ENCODE measurements around the gene NCOA7. TPM values are rescaled to one million over a fixed set of nuclear protein-coding genes. Genes with fewer than 3 reads are reported as not detected.

Gene NCOA7
- total and polyA plus RNA-seq, 2 of the 8 experiments (the other 6 are each of a cell fraction or from before 2014, with no cell fraction given), result 2.6 to 10.7 TPM

DNA sequence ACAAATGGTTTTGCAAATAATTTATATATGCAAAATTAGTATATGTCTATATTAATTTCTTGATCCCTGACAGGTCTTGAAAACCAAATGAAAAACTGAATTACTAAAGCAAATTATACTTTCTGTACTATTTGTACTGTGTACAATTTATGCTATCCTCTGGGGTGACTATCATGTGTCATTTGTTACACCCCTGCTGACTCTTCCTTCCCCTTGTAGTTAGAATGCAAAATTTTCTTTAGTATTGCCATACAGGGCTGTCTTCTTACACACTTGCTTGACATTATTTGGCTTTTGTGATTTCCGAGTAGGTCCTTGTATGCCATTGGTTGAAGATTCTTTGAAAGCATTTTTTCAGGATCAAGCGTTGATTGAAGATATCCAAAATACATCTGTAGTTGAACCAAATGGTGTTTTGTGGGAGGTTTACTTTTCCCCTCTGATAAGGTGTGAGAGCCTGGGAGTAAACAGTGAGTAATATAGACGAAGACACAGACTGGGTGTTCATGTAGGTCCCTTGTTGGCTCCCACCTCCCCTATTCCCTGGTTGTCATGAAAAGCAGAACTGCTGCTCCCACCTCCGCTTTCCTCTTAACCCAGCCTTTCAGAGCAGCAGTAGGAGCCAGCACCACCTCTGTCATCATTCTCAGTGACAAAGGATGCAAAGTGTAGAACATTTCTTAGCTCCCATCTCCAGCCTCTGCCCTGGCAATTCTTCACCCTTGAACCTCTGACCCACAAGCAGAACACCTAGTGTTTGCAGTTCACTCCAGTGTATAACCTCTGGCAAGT lies 29.0 kb downstream of the NCOA7 start:
- Histone ChIP-seq H3K23ac (ENCODE audit: insufficient read length) (no peak overlapping the region), H3K4me2 (ENCODE audit: insufficient read depth in 1 of 2, low read depth in 2 of 2, low read length in 2 of 2) (no peak overlapping the region), H3K27me3 (replicated peaks in 1 of 4; ENCODE audit: control insufficient read depth in 3 of 4, extremely low read depth in 1 of 4, insufficient read depth in 3 of 4, low read length in 3 of 4) (peaks cover 0 to 2% (median 0%) of the 10 kb centered on the region in 4 experiments; a peak in 1 of 7 replicates), H3K14ac (ENCODE audit: insufficient read length) (no peak overlapping the region), H2AK5ac (ENCODE audit: low read depth, low read length) (no peak overlapping the region), H3K18ac (ENCODE audit: extremely low read depth, low read length) (no peak overlapping the region), H3K27ac (ENCODE audit: low read depth, low read length) (no peak overlapping the region), H4K5ac (ENCODE audit: insufficient read length, low read depth, low read length) (no peak overlapping the region), H2BK5ac (ENCODE audit: low read depth, low read length) (no peak overlapping the region), H3K4me3 (ENCODE audit: extremely low read depth in 1 of 4, insufficient read depth in 2 of 4, low read depth in 3 of 4, low read length in 4 of 4) (no peak overlapping the region), H2BK15ac (ENCODE audit: low read length) (no peak overlapping the region), H2AFZ (ENCODE audit: low read length) (no peak overlapping the region), H3K56ac (replicated peaks; ENCODE audit: insufficient read length, low read depth, low read length) (no peak overlapping the region), H3K23me2 (ENCODE audit: low read depth, low read length) (no peaks in the 10 kb centered on the region), H2BK12ac (ENCODE audit: low read depth, low read length) (no peak overlapping the region), H2BK20ac (ENCODE audit: low read length) (no peak overlapping the region), H3K9ac (replicated peaks in 1 of 4; ENCODE audit: extremely low read depth in 1 of 4, low read depth in 3 of 4, low read length in 3 of 4) (no peak overlapping the region), H4K91ac (replicated peaks; ENCODE audit: insufficient read length, low read length) (no peak overlapping the region), H4K8ac (ENCODE audit: extremely low read depth, insufficient read depth, low read length) (no peak overlapping the region), H3K4me1 (replicated peaks in 1 of 4; ENCODE audit: control insufficient read depth in 3 of 4, insufficient read depth in 4 of 4, low read length in 3 of 4) (no peaks in the 10 kb centered on the region), H3K79me1 (ENCODE audit: low read depth, low read length) (no peaks in the 10 kb centered on the region), H3K4ac (replicated peaks; ENCODE audit: insufficient read length, low read depth, low read length) (no peak overlapping the region), H3K9me3 (ENCODE audit: insufficient read depth in 2 of 2, low read depth in 1 of 2, low read length in 1 of 2) (no peaks in the 10 kb centered on the region), H3K79me2 (ENCODE audit: control insufficient read depth in 1 of 2, insufficient read depth in 2 of 2, low read length in 2 of 2) (no peaks in the 10 kb centered on the region), H3K36me3 (ENCODE audit: control insufficient read depth in 2 of 4, insufficient read depth in 4 of 4, low read length in 3 of 4) (no peaks in the 10 kb centered on the region), H4K20me1 (replicated peaks in 1 of 2; ENCODE audit: control insufficient read depth in 1 of 2, insufficient read depth in 2 of 2, low read length in 2 of 2) (no peaks in the 10 kb centered on the region), H2BK120ac (replicated peaks; ENCODE audit: low read depth, low read length) (no peak overlapping the region)
- ChIA-PET CTCF (ENCODE audit: partially characterized antibody) (interaction anchor here (0.8 to 1.2 kb wide), 3 partner anchors 9 to 69 kb away, joined by 3 read pairs; partner anchors contain the start of gene NCOA7), POLR2A (ENCODE audit: partially characterized antibody) (interaction anchor here (1.5 kb wide), 1 partner anchor 10 kb away, joined by 3 read pairs; no protein-coding TSS in a partner anchor)
- DNase-seq (ENCODE audit: low read depth in 1 of 2, low spot score in 2 of 2) (no peak), FAIRE-seq (no peak)
- WGBS, 2 experiments (ENCODE audit: extremely low coverage in 1 of 2, insufficient coverage in 1 of 2, insufficient read length in 1 of 2, insufficient replicate concordance in 2 of 2, low coverage in 1 of 2, low lambda C conversion rate in 2 of 2, missing lambda C conversion rate in 1 of 2), result 84% methylated on average over 4 of the region's 4 CpGs; no CpG with 5 or more reads in 1 of the 2 experiments
- TF ChIP-seq SUZ12 (IDR thresholded peaks at IDR 0.05; ENCODE audit: low read length), result no peak
- TF ChIP-seq EZH2 (IDR thresholded peaks at IDR 0.05; ENCODE audit: low read depth, low read length, severe bottlenecking), result no peak
- TF ChIP-seq TAF1 (IDR thresholded peaks at IDR 0.05; ENCODE audit: low read depth, low read length), result no peak
- no peak for TF ChIP-seq TAF7 (optimal IDR thresholded peaks at IDR 0.05; ENCODE audit: borderline replicate concordance, low read depth, low read length)
- TF ChIP-seq SIRT6 (IDR thresholded peaks at IDR 0.05; ENCODE audit: low read length), result no peak
- no peak for TF ChIP-seq CEBPB (IDR thresholded peaks at IDR 0.05; ENCODE audit: low read depth, low read length)
- no peak for TF ChIP-seq GABPA (IDR thresholded peaks at IDR 0.05; ENCODE audit: borderline replicate concordance, insufficient read depth, low read length)
- no peak for TF ChIP-seq POU5F1 (IDR thresholded peaks at IDR 0.05; ENCODE audit: low read depth, low read length)
- TF ChIP-seq RXRA (IDR thresholded peaks at IDR 0.05; ENCODE audit: insufficient read depth, low read depth, low read length), result no peak
- TF ChIP-seq SRF (IDR thresholded peaks at IDR 0.05; ENCODE audit: low read depth, low read length), result no peak
- TF ChIP-seq EGR1 (IDR thresholded peaks at IDR 0.05; ENCODE audit: borderline replicate concordance, low read depth, low read length), result no peak
- no peak for TF ChIP-seq EP300 (IDR thresholded peaks at IDR 0.05; ENCODE audit: borderline replicate concordance in 1 of 2, low read depth in 2 of 2, low read length in 2 of 2)
- TF ChIP-seq KDM1A (IDR thresholded peaks at IDR 0.05; ENCODE audit: borderline replicate concordance, low read length), result no peak
